MM.1S (cell line): Measurements from ENCODE around the gene CRTC3.
"Not testable (repeated sequence)": the region's sequence is repeated elsewhere in the genome, so short reads cannot be mapped to it uniquely, and the experiment has no call there.

Experiments used
- DNase-seq: peaks from one replicate; pipeline ENCODE4 v3.0.0-alpha.2; 2015
- H2AFZ ChIP-seq: fragments of 300-600 bp; sonication (generic); 2 replicates; pipeline ENCODE4 v1.6.0; 2016; ENCODE audit warnings: antibody characterized with exemption, low read length
- H3F3A ChIP-seq: fragments of 300-600 bp; sonication (generic); 2 replicates; pipeline ENCODE4 v1.6.1; 2016; ENCODE audit warnings: mild to moderate bottlenecking, antibody characterized with exemption, low read length, moderate library complexity, mixed read lengths; ENCODE audit not compliant: insufficient read depth
- H3K27ac ChIP-seq: fragments of 300-600 bp; sonication (generic); 2 replicates; pipeline ENCODE4 v1.5.1; 2016; ENCODE audit warnings: mild to moderate bottlenecking, low read length
- H3K27me3 ChIP-seq: fragments of 300-600 bp; sonication (generic); replicated peaks from 2 replicates; pipeline ENCODE4 v1.6.0; 2016; ENCODE audit warnings: low read length; ENCODE audit not compliant: insufficient read depth
- H3K36me3 ChIP-seq: fragments of 300-600 bp; sonication (generic); replicated peaks from 2 replicates; pipeline ENCODE4 v1.6.1; 2016; ENCODE audit warnings: mild to moderate bottlenecking, low read length, mixed read lengths; ENCODE audit not compliant: insufficient read depth
- H3K4me1 ChIP-seq: fragments of 300-600 bp; sonication (generic); 2 replicates; pipeline ENCODE4 v1.6.1; 2016; ENCODE audit warnings: low read length, mixed read lengths
- H3K4me2 ChIP-seq: fragments of 300-600 bp; sonication (generic); 2 replicates; pipeline ENCODE4 v1.6.0; 2016; ENCODE audit warnings: low read depth, low read length
- H3K4me3 ChIP-seq: fragments of 300-600 bp; sonication (generic); 2 replicates; pipeline ENCODE4 v1.5.1; 2016; ENCODE audit warnings: low read length, mixed read lengths
- H3K79me2 ChIP-seq: fragments of 300-600 bp; sonication (generic); 2 replicates; pipeline ENCODE4 v1.6.1; 2016; ENCODE audit warnings: mixed run types, low read length, mixed read lengths
- H3K9ac ChIP-seq: fragments of 300-600 bp; sonication (generic); 2 replicates; pipeline ENCODE4 v1.6.1; 2016; ENCODE audit warnings: low read length, mixed read lengths
- H3K9me2 ChIP-seq: fragments of 300-600 bp; sonication (generic); replicated peaks from 2 replicates; pipeline ENCODE4 v1.6.1; 2016; ENCODE audit warnings: mild to moderate bottlenecking, low read length, mixed read lengths; ENCODE audit not compliant: insufficient read depth
- H3K9me3 ChIP-seq: fragments of 300-600 bp; sonication (generic); replicated peaks from 2 replicates; pipeline ENCODE4 v1.6.1; 2016; ENCODE audit warnings: mild to moderate bottlenecking, low read length, mixed read lengths; ENCODE audit not compliant: insufficient read depth
- H4K20me1 ChIP-seq: fragments of 300-600 bp; sonication (generic); 2 replicates; pipeline ENCODE4 v1.6.1; 2016; ENCODE audit warnings: mild to moderate bottlenecking, low read length, moderate library complexity, mixed read lengths; ENCODE audit not compliant: insufficient read depth
- EZH2 ChIP-seq: fragments of 300-600 bp; sonication (generic); optimal IDR thresholded peaks from 2 replicates; pipeline ENCODE3; 2017; ENCODE audit warnings: low read depth, mild to moderate bottlenecking, antibody characterized with exemption, low read length, mixed read lengths
- EZH2phosphoT487 ChIP-seq: fragments of 300-600 bp; sonication (generic); IDR thresholded peaks from 2 replicates; pipeline ENCODE4 v1.6.1; 2018; ENCODE audit warnings: antibody characterized with exemption, low read length
- TF ChIP-seq, protein P1 (sequence below): fragments of 300-600 bp; sonication (generic); IDR thresholded peaks from 2 replicates; pipeline ENCODE4 v1.5.1; 2016; ENCODE audit warnings: antibody characterized with exemption, low read length, mixed read lengths

Gene CRTC3

DNA sequence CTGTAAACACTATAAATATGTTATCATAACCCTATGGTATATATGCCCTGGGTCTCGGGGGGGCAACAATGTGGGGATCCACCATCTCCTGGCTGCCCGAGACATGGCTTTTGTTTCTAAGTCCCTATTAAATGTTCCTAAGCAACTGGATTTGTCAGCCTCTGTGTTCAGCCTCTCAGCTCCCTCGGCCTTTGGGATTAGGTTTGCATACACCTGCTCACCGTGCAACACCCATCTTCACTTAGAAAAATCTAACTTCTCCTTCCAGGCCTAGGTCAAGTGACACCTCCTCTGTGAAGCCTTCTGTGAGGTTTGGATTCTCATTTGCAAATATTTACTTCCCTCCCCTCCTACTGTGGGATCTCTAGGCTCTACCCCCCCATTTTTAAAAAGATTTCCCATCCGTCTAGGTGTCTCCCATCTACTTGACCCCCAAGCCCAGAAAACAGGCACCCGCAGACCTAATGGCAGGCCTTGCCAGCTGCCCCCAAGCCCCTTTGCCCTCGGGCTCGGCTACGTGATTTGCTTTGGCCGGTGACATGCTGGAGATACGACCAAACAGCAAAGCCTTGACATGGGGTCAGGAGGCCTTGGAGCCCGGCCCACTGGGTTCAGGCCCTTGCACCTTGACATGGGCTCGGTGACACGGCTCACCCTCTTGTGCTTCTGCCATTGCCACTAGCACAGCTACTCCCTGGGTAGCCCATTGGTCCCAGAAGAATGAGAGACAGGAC, 121.4 kb downstream of the CRTC3 start:
- TF ChIP-seq EZH2 (no peak), EZH2phosphoT487 (no peak)
- TF ChIP-seq, protein P1, sequence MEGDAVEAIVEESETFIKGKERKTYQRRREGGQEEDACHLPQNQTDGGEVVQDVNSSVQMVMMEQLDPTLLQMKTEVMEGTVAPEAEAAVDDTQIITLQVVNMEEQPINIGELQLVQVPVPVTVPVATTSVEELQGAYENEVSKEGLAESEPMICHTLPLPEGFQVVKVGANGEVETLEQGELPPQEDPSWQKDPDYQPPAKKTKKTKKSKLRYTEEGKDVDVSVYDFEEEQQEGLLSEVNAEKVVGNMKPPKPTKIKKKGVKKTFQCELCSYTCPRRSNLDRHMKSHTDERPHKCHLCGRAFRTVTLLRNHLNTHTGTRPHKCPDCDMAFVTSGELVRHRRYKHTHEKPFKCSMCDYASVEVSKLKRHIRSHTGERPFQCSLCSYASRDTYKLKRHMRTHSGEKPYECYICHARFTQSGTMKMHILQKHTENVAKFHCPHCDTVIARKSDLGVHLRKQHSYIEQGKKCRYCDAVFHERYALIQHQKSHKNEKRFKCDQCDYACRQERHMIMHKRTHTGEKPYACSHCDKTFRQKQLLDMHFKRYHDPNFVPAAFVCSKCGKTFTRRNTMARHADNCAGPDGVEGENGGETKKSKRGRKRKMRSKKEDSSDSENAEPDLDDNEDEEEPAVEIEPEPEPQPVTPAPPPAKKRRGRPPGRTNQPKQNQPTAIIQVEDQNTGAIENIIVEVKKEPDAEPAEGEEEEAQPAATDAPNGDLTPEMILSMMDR: no peak
- H3K79me2 ChIP-seq: no peaks in the 10 kb centered on the region
- no peaks in the 10 kb centered on the region for H3K9me2 ChIP-seq
- peaks cover 73% of the 10 kb centered on the region for H3K27me3 ChIP-seq
- no peak for DNase-seq
- H3K27ac ChIP-seq: no peak overlapping the region
- H4K20me1 ChIP-seq: 0 out of 2 replicates have a peak, but pooled peaks cover under 1% of the 10 kb centered on the region
- no peaks in the 10 kb centered on the region for H3F3A ChIP-seq
- H3K9me3 ChIP-seq: no peaks in the 10 kb centered on the region
- no peak overlapping the region for H2AFZ ChIP-seq
- no peaks in the 10 kb centered on the region for H3K36me3 ChIP-seq
- H3K4me2 ChIP-seq: no peak overlapping the region
- no peak overlapping the region for H3K4me3 ChIP-seq
- no peak overlapping the region for H3K9ac ChIP-seq
- no peaks in the 10 kb centered on the region for H3K4me1 ChIP-seq

DNA sequence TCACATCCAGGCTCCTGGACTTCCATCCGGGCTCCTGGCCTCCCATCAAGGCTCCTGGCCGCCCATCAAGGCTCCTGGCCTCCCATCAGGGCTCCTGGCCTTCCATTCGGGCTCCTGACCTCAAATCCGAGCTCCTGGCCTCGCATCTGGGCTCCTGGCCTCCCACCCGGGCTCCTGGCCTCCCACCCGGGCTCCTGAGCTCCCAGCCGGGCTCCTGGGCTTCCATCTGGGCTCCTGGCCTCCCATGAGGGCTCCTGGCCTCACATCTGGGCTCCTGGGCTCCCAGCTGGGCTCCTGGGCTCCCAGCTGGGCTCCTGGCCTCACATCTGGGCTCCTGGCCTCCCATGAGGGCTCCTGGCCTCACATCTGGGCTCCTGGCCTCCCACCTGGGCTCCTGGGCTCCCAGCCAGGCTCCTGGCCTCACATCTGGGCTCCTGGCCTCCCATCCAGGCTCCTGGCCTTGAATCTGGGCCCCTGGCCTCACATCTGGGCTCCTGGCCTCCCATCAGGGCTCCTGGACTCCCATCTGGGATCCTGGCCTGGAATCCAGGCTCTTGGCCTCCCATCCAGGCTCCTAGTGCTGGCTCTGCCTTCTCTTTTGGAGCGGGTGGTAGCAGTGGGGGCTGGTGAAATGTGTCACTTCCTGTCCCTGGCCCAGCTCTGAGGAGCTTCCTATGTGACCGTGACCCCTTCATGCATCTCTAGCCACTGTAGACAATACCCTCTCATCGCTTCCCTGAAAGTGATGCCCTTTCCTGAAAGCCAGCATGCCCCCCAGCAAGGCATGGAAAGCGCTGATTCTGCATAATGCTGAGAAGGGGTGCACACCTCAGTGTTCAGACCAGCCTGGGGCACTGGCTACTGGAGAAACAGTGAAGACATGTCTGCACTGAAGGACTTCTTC, 124.8 kb downstream of the CRTC3 start:
- H3K27ac ChIP-seq: no peak overlapping the region
- no peak for DNase-seq
- no peak overlapping the region for H3K4me3 ChIP-seq
- no peaks in the 10 kb centered on the region for H3K36me3 ChIP-seq
- peaks cover 11% of the 10 kb centered on the region for H4K20me1 ChIP-seq
- no peaks in the 10 kb centered on the region for H3K9me3 ChIP-seq
- peaks cover 92% of the 10 kb centered on the region for H3K27me3 ChIP-seq
- no peak overlapping the region for H2AFZ ChIP-seq
- H3K4me2 ChIP-seq: no peak overlapping the region
- H3K79me2 ChIP-seq: no peaks in the 10 kb centered on the region
- H3K9ac ChIP-seq: no peak overlapping the region
- peaks cover 18% of the 10 kb centered on the region for H3K4me1 ChIP-seq
- no peak for TF ChIP-seq EZH2
- TF ChIP-seq, protein P1: no peak
- TF ChIP-seq EZH2phosphoT487: no peak
- H3F3A ChIP-seq: peaks cover 6% of the 10 kb centered on the region; the same call in 1 of the 2 replicates
- no peaks in the 10 kb centered on the region for H3K9me2 ChIP-seq

DNA sequence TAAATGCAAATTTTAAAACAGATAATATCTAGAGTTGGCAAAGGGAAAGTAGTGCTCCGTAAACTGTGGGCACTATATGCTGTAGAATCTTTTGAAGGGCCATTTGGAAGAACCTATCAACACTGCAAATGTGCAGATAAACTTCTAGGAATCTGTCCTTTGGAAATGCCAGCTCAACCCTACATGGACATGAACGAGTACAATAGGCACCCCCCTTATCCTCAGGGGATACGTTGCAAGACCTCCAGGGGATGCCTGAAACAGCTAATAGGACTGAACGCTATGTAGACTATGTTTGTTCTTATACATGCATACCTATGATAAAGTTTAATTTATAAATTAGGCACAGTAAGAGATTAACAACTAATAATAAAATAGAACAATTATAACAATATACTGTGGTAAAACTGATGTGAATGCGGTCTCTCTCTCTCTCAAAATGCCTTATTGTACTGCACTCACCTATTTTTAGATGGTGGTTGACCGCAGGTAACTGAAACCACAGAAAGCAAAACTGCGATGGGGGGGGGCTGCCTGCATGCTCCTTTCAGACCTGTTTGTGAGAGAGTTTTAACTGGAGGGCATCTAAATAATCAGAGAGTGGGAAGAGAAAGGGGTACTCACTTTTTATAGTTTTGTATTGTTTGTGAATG, 127.9 kb downstream of the CRTC3 start:
- H3K9me2 ChIP-seq, H2AFZ ChIP-seq, H3K36me3 ChIP-seq, H3K9me3 ChIP-seq, H3K9ac ChIP-seq, H3K79me2 ChIP-seq, H3K27ac ChIP-seq: not testable (repeated sequence)
- peaks cover 24% of the 10 kb centered on the region for H4K20me1 ChIP-seq
- peaks cover 84% of the 10 kb centered on the region for H3K27me3 ChIP-seq
- H3K4me2 ChIP-seq: peak overlapping the region; percentile 78
- peaks cover 40% of the 10 kb centered on the region for H3K4me1 ChIP-seq
- peak; percentile 45 for DNase-seq
- TF ChIP-seq EZH2phosphoT487: 0 out of 2 replicates have a peak, but pooled peaks have one; percentile 51
- H3F3A ChIP-seq: peaks cover 17% of the 10 kb centered on the region
- peak overlapping the region; percentile 35 for H3K4me3 ChIP-seq
